GM23338 (cell line): ENCODE data around the gene C1orf21. TPM values are rescaled to one million over a fixed set of nuclear protein-coding genes. Genes with fewer than 3 reads are reported as not detected.

Experiments
- ATAC-seq: fragments of 200-7000 bp; cut with Tn5 transposase; 3 replicates; pipeline ENCODE4 v1.9.1; 2020
- DNase-seq: peaks from one replicate; pipeline ENCODE4 v3.0.0-alpha.2; 2015; ENCODE audit warnings: low spot score
- H2AFZ ChIP-seq: fragments of 200-600 bp; sonication (generic); 2 replicates; pipeline ENCODE4 v1.8.0; 2016; ENCODE audit warnings: antibody characterized with exemption, mild to moderate bottlenecking, moderate library complexity
- H3F3A ChIP-seq: fragments of 200-600 bp; sonication (generic); replicated peaks from 2 replicates; pipeline ENCODE4 v1.8.0; 2017; ENCODE audit warnings: antibody characterized with exemption, mixed run types, low read depth
- H3K27ac ChIP-seq: fragments of 200-600 bp; sonication (generic); 2 replicates; pipeline ENCODE4 v1.6.1; 2016; ENCODE audit warnings: low read depth
- H3K27me3 ChIP-seq: fragments of 200-600 bp; sonication (generic); 2 replicates; pipeline ENCODE4 v1.8.0; 2016; ENCODE audit warnings: mild to moderate bottlenecking, mixed run types, moderate library complexity; ENCODE audit not compliant: insufficient read depth
- H3K36me3 ChIP-seq: fragments of 200-600 bp; sonication (generic); 2 replicates; pipeline ENCODE4 v1.8.0; 2016; ENCODE audit warnings: mild to moderate bottlenecking; ENCODE audit not compliant: insufficient read depth
- H3K4me1 ChIP-seq: fragments of 200-600 bp; sonication (generic); 2 replicates; pipeline ENCODE4 v1.8.0; 2016; ENCODE audit warnings: mild to moderate bottlenecking, moderate library complexity; ENCODE audit not compliant: insufficient read depth
- H3K4me2 ChIP-seq: fragments of 200-600 bp; sonication (generic); 2 replicates; pipeline ENCODE4 v1.7.1; 2017; ENCODE audit warnings: mixed run types
- H3K4me3 ChIP-seq: fragments of 200-600 bp; sonication (generic); 2 replicates; pipeline ENCODE4 v1.6.1; 2016; ENCODE audit warnings: mixed run types
- H3K79me2 ChIP-seq: fragments of 200-600 bp; sonication (generic); replicated peaks from 2 replicates; pipeline ENCODE4 v1.8.0; 2017; ENCODE audit warnings: mild to moderate bottlenecking; ENCODE audit not compliant: insufficient read depth
- H3K9me2 ChIP-seq: fragments of 200-600 bp; sonication (generic); 2 replicates; pipeline ENCODE4 v1.8.0; 2017; ENCODE audit not compliant: insufficient read depth
- H4K20me1 ChIP-seq: fragments of 200-600 bp; sonication (generic); replicated peaks from 2 replicates; pipeline ENCODE4 v1.8.0; 2017; ENCODE audit warnings: mild to moderate bottlenecking; ENCODE audit not compliant: insufficient read depth
- H3K27ac Mint-ChIP-seq: 2 replicates; pipeline ENCODE4 v1.8.0; 2020; ENCODE audit warnings: inconsistent platforms, mild to moderate bottlenecking, moderate library complexity, mixed read lengths
- H3K27me3 Mint-ChIP-seq: 3 replicates; pipeline ENCODE4 v1.8.0; 2022; ENCODE audit warnings: low read depth, mild to moderate bottlenecking, moderate library complexity, mixed read lengths, inconsistent platforms; ENCODE audit not compliant: insufficient read depth, poor library complexity
- H3K36me3 Mint-ChIP-seq: 3 replicates; pipeline ENCODE4 v1.8.0; 2021; ENCODE audit warnings: low read depth, mild to moderate bottlenecking, inconsistent platforms, moderate library complexity, mixed read lengths
- H3K4me1 Mint-ChIP-seq: 3 replicates; pipeline ENCODE4 v1.8.0; 2020; ENCODE audit warnings: mild to moderate bottlenecking, inconsistent platforms, mixed read lengths
- H3K4me3 Mint-ChIP-seq: 3 replicates; pipeline ENCODE4 v1.8.0; 2021; ENCODE audit warnings: moderate library complexity, mild to moderate bottlenecking, inconsistent platforms, mixed read lengths
- H3K9me3 Mint-ChIP-seq: 3 replicates; pipeline ENCODE4 v1.8.0; 2020; ENCODE audit warnings: moderate library complexity, mild to moderate bottlenecking, inconsistent platforms, mixed read lengths
- EZH2 ChIP-seq: fragments of 200-600 bp; sonication (generic); IDR thresholded peaks from one replicate; pipeline ENCODE4 v1.8.0; 2017; ENCODE audit warnings: antibody characterized with exemption, mild to moderate bottlenecking, low read depth; ENCODE audit not compliant: unreplicated experiment
- POLR2AphosphoS5 ChIP-seq: IDR thresholded peaks from 2 replicates; pipeline ENCODE4 v1.6.1; 2016; ENCODE audit warnings: antibody characterized with exemption, low read depth
- ZNF114 ChIP-seq: fragments of 250-450 bp; sonication (Bioruptor Pico); IDR thresholded peaks from 2 replicates; pipeline ENCODE4 v1.5.0; 2020; ENCODE audit warnings: mild to moderate bottlenecking, moderate library complexity
- polyA plus RNA-seq: library from polyadenylated mRNA; unstranded; fragments of >200 nt; fragmentation: Nextera tagmentation; extraction: Ambion mirVana; gene quantifications from 2 replicates; pipeline ENCODE4 v1.2.1, GENCODE V29; 2016
- total RNA-seq: library from RNA; depleted of rRNA; stranded (reverse); fragments of >200 nt; shearing (Covaris generic); gene quantifications from 2 replicates; pipeline ENCODE4 v1.2.3, GENCODE V29; 2014
- TF ChIP-seq, protein P1 (sequence below): IDR thresholded peaks from one replicate; pipeline ENCODE4 v1.6.1; 2018; ENCODE audit warnings: antibody characterized with exemption; ENCODE audit not compliant: unreplicated experiment

Gene C1orf21
- total and polyA plus RNA-seq, 2 experiments from 2014 or later: 28.0 to 40.4 TPM

- TF ChIP-seq, protein P1, sequence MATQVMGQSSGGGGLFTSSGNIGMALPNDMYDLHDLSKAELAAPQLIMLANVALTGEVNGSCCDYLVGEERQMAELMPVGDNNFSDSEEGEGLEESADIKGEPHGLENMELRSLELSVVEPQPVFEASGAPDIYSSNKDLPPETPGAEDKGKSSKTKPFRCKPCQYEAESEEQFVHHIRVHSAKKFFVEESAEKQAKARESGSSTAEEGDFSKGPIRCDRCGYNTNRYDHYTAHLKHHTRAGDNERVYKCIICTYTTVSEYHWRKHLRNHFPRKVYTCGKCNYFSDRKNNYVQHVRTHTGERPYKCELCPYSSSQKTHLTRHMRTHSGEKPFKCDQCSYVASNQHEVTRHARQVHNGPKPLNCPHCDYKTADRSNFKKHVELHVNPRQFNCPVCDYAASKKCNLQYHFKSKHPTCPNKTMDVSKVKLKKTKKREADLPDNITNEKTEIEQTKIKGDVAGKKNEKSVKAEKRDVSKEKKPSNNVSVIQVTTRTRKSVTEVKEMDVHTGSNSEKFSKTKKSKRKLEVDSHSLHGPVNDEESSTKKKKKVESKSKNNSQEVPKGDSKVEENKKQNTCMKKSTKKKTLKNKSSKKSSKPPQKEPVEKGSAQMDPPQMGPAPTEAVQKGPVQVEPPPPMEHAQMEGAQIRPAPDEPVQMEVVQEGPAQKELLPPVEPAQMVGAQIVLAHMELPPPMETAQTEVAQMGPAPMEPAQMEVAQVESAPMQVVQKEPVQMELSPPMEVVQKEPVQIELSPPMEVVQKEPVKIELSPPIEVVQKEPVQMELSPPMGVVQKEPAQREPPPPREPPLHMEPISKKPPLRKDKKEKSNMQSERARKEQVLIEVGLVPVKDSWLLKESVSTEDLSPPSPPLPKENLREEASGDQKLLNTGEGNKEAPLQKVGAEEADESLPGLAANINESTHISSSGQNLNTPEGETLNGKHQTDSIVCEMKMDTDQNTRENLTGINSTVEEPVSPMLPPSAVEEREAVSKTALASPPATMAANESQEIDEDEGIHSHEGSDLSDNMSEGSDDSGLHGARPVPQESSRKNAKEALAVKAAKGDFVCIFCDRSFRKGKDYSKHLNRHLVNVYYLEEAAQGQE: no peak
These were observed 243 bp downstream of the C1orf21 start (continued) for GRCh38 chr1:184387069-184387475.

DNA sequence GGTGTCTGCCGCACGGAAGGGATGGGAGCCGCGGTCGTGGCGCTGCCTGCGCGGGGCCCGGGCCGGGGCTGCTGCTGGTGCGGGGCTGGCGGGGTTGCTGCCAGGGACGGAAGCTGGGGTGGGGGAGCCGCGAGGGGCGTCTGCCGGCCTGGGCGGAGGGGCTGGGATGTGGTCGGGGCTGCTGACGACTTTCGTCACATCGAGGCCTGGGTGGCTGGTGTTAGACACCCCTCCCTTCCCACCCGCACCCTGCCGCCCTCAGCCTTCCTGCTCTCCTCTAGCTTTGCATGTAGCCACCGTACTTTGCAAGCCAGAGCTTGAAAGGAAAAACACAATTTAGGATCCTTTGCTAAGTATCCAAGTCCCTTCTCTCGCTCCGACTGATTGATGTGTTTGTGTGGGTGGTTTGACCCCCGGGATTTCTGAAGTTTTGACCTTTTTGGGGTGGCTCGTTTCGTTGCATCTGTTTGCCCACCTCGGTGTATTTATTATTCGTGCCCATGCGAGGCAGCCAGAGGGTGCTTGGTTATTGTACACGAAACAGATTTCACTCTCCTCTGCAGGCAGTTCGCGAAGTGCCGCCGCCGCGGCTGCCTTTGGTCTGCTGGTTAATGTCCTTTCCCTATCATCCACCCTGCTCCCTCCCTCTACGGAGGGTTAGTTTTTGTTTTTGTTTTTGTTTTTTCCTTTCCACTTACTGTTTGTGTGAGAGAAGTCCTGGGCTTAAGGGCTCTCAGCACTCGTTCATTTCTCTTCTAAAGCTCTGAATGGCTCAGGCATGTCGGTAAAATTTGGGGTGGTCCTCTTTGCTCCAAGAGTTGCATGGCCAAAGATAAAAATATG, 868 bp downstream of the C1orf21 start:
- Histone ChIP-seq H3K4me2 (peak overlapping the region; percentile 94), H2AFZ (peak overlapping the region; percentile 88; the same call in 1 of the 2 replicates), H3K27ac (no peak overlapping the region), H3F3A (no peaks in the 10 kb centered on the region), H3K9me2 (no peaks in the 10 kb centered on the region), H3K27me3 (peaks cover 9% of the 10 kb centered on the region; the same call in 1 of the 2 replicates), H3K4me1 (peaks cover 60% of the 10 kb centered on the region), H4K20me1 (peaks cover 22% of the 10 kb centered on the region), H3K4me3 (peak overlapping the region; percentile 94), H3K36me3 (no peaks in the 10 kb centered on the region), H3K79me2 (peaks cover 52% of the 10 kb centered on the region)
- peak; percentile 47 for DNase-seq
- Mint-ChIP-seq H3K27me3 (peaks cover 10% of the 10 kb centered on the region), H3K36me3 (no peaks in the 10 kb centered on the region; the same call in 2 of the 3 replicates), H3K27ac (no peak overlapping the region), H3K9me3 (no peaks in the 10 kb centered on the region; the same call in 2 of the 3 replicates), H3K4me1 (peaks cover 57% of the 10 kb centered on the region), H3K4me3 (peak overlapping the region; percentile 89)
- no peak for TF ChIP-seq POLR2AphosphoS5
- ATAC-seq: peak; percentile 13

DNA sequence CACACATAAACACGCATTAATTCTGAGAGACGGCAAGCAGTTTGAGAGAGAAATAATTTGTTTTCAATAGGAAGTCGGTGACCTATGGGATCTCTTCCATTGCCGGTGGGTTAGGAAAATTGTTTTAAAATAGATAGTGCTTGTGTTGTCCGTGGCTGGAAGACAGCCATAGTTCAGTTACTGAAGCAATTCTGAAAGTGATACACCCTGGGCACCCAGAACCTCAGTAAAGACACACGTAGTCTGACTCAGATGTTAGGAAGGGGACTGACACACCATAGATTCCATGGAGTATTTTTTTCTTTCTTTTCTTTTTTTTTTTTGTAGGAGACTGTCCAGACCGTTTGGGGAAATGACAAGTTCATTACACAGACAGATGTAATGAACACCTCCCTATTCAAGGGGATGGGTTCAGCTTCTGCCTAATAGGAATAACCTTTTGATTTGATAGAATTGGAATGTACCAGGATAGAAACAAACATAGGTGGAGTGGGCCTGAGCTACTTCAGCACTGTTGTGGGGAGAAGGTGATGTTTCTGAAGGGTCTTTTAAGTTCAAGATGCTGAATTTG, 1.6 kb downstream of the C1orf21 start:
- peaks cover 24% of the 10 kb centered on the region for H4K20me1 ChIP-seq
- peak overlapping the region; percentile 94 for H3K4me2 ChIP-seq
- H3K27me3 ChIP-seq: peaks cover 9% of the 10 kb centered on the region; the same call in 1 of the 2 replicates
- Mint-ChIP-seq H3K27me3 (peaks cover 10% of the 10 kb centered on the region), H3K27ac (no peak overlapping the region), H3K36me3 (no peaks in the 10 kb centered on the region; the same call in 2 of the 3 replicates), H3K9me3 (no peaks in the 10 kb centered on the region; the same call in 2 of the 3 replicates), H3K4me1 (peaks cover 58% of the 10 kb centered on the region), H3K4me3 (peak overlapping the region; percentile 89)
- peak overlapping the region; percentile 94 for H3K4me3 ChIP-seq
- 0 out of 2 replicates have a peak overlapping the region, but pooled peaks have one; percentile 88 for H2AFZ ChIP-seq
- peaks cover 60% of the 10 kb centered on the region for H3K4me1 ChIP-seq
- no peaks in the 10 kb centered on the region for H3K36me3 ChIP-seq
- H3K9me2 ChIP-seq: no peaks in the 10 kb centered on the region
- ATAC-seq (no peak), DNase-seq (no peak)
- peaks cover 59% of the 10 kb centered on the region for H3K79me2 ChIP-seq
- no peak overlapping the region for H3K27ac ChIP-seq
- no peaks in the 10 kb centered on the region for H3F3A ChIP-seq
- TF ChIP-seq EZH2: no peak
- TF ChIP-seq ZNF114: no peak
- TF ChIP-seq, protein P1: no peak
- TF ChIP-seq POLR2AphosphoS5: no peak
